ACC112 (cell line): ENCODE results near the gene SMIM5.

Experiments
- H2AFZ ChIP-seq: fragments of 200-600 bp; sonication (generic); one replicate; pipeline ENCODE4 v1.6.0; 2017; ENCODE audit warnings: antibody characterized with exemption, low read length; ENCODE audit not compliant: unreplicated experiment
- H3K27ac ChIP-seq: fragments of 200-600 bp; sonication (generic); 2 replicates; pipeline ENCODE4 v1.5.1; 2014; ENCODE audit warnings: low read depth, mild to moderate bottlenecking, antibody characterized with exemption, low read length, moderate library complexity
- H3K27me3 ChIP-seq: fragments of 200-600 bp; sonication (generic); 2 replicates; pipeline ENCODE4 v1.6.1; 2014; ENCODE audit warnings: mild to moderate bottlenecking, antibody characterized with exemption, low read length, moderate library complexity, mixed read lengths; ENCODE audit not compliant: insufficient read depth
- H3K36me3 ChIP-seq: fragments of 200-600 bp; sonication (generic); 2 replicates; pipeline ENCODE4 v1.6.1; 2016; ENCODE audit warnings: mild to moderate bottlenecking, antibody characterized with exemption, low read length, moderate library complexity, mixed read lengths; ENCODE audit not compliant: insufficient read depth
- H3K4me1 ChIP-seq: fragments of 200-600 bp; sonication (generic); one replicate; pipeline ENCODE4 v1.6.1; 2016; ENCODE audit warnings: low read length, mixed read lengths; ENCODE audit not compliant: insufficient read depth, unreplicated experiment, control insufficient read depth
- H3K4me3 ChIP-seq: fragments of 200-600 bp; sonication (generic); 2 replicates; pipeline ENCODE4 v1.5.1; 2014; ENCODE audit warnings: mild to moderate bottlenecking, low read depth, low read length
- H3K79me2 ChIP-seq: fragments of 200-600 bp; sonication (generic); one replicate; pipeline ENCODE4 v1.6.0; 2016; ENCODE audit warnings: low read length; ENCODE audit not compliant: control insufficient read depth, unreplicated experiment, insufficient read depth

The SMIM5 gene

DNA sequence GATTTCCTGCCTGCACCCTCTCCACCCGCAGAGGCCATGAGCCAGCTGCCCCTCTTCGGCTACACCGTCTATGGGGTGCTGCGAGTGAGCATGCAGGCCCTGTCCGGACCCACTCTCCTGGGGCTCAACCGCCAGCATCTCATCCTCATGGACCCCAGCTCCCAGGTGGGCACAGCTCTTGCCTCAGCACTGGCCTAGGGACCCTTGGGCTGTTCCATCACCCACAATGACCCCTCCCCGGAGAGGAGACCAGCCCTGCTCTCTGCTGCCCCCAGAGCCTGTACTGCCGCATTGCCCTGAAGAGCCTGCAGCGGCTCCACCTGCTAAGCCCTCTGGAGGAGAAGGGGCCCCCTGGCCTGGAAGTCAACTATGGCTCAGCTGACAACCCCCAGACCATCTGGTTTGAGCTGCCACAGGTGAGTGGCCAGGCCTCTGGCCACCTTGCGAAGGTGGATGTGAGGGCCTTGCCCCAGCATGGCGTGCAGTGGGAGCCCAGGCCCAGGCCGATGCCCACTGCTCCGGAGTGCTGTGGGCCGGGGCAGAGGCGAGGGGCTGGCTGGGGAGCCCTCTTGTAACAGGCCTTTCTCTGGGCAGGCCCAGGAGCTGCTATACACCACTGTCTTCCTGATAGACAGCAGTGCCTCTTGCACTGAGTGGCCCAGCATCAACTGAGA, 7.3 kb upstream of the SMIM5 start:
- Histone ChIP-seq H3K4me1 (no peaks in the 10 kb centered on the region), H3K27me3 (no peaks in the 10 kb centered on the region), H3K27ac (no peak overlapping the region), H3K79me2 (no peaks in the 10 kb centered on the region), H3K36me3 (no peaks in the 10 kb centered on the region), H3K4me3 (no peak overlapping the region), H2AFZ (no peak overlapping the region)

DNA sequence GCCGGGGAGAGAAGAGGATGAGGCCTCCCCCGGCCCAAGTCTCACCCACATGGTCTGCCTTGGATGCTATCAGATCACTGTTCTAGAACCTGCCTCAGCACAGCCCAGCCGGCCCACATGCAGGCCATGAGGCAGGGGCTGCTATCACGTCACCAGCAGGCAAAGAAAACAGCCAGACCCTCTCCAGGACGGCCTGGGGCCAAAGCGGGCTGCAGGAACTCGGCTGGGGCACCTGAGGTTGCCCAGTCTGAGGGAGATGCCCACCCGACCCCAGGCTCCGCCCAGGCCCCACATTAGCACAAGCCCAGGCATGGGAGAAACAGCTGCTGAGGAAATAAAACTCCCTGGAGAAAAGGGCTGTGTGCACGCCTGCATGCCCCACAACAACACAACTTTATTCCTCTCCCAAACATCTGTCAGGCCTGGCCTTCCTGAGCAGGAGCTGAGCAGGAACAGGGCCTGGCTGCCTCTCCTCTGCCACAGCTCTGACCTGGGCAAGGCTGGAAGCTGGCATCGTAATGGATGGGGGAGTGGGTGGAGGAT, 6.7 kb upstream of the SMIM5 start:
- H3K36me3 ChIP-seq, result no peaks in the 10 kb centered on the region
- no peaks in the 10 kb centered on the region for H3K4me1 ChIP-seq

DNA sequence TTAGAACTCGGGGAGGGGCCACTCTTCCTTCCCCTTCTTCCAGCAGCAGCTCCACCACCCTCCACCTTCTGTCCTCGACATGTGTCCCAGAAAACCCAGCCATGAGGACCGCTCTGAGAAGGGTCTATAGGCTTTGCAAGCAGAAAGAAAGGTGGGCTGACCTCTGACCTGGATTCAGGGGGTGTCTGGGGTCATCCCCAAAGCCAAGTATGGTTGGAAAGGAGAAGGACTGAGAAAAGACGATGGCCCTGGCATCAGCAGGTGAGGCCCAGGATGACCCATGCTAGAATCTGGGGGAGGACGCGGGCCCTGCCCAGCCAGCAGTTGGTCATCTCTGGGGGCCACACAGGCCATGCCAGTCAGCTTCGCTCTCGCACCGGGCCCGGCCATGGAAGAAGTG, 6.1 kb upstream of the SMIM5 start:
- no peaks in the 10 kb centered on the region for H3K4me1 ChIP-seq
- no peaks in the 10 kb centered on the region for H3K27me3 ChIP-seq
- no peaks in the 10 kb centered on the region for H3K36me3 ChIP-seq
- H3K79me2 ChIP-seq, result no peaks in the 10 kb centered on the region
- H2AFZ ChIP-seq, result no peak overlapping the region
- H3K4me3 ChIP-seq, result no peak overlapping the region
- no peak overlapping the region for H3K27ac ChIP-seq

More for the DNA sequence above, 6.7 kb upstream of the SMIM5 start:
- Histone ChIP-seq H3K27me3 (no peaks in the 10 kb centered on the region), H3K79me2 (no peaks in the 10 kb centered on the region), H3K4me3 (no peak overlapping the region), H2AFZ (no peak overlapping the region), H3K27ac (no peak overlapping the region)

DNA sequence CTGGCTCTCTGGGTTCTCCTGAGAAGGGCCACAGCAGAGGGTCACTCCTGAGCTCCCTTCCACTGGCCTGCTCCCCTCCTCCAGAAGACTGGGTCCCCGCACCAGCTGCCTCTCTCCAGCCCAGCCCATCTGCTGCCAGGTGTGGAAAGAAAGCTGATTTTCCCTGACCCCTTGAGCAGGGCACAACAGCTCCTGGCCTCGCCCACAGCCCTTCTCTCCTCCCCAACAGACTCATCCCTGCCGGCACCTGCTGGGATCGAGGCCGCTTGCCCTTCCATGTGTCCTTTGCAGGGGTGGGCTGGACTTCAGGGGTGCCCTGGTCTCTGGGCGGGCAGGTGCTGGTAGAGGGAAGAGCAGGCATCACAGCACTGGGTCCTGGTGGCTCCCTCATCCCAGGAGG, 4.8 kb upstream of the SMIM5 start:
- Histone ChIP-seq H3K27ac (no peak overlapping the region), H3K4me3 (no peak overlapping the region), H2AFZ (no peak overlapping the region), H3K79me2 (no peaks in the 10 kb centered on the region), H3K27me3 (no peaks in the 10 kb centered on the region), H3K4me1 (peaks cover 5% of the 10 kb centered on the region), H3K36me3 (no peaks in the 10 kb centered on the region)

DNA sequence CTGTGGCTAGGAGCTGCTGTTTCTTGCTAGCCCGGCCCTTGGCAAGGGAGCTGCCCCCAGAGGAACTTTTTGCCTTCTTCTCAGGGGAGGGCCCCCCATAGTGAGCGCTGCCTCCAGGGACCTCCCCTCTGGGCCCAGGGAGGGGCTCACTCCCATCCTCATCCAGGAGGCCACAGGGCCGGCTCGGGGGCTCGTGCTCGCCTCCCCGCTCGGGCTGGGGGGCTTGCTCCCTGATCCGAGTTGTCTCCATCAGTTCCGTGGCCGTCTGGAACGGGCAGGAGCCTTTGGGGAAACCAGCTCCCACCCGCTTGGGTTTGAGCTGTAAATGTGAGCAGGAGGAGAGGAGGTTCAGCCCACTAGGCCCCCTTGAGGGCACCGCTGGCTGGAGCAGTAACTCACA, 4.1 kb upstream of the SMIM5 start:
- Histone ChIP-seq H3K27ac (no peak overlapping the region), H3K27me3 (no peaks in the 10 kb centered on the region), H3K79me2 (no peaks in the 10 kb centered on the region), H2AFZ (no peak overlapping the region), H3K36me3 (no peaks in the 10 kb centered on the region), H3K4me1 (peaks cover 11% of the 10 kb centered on the region), H3K4me3 (no peak overlapping the region)

DNA sequence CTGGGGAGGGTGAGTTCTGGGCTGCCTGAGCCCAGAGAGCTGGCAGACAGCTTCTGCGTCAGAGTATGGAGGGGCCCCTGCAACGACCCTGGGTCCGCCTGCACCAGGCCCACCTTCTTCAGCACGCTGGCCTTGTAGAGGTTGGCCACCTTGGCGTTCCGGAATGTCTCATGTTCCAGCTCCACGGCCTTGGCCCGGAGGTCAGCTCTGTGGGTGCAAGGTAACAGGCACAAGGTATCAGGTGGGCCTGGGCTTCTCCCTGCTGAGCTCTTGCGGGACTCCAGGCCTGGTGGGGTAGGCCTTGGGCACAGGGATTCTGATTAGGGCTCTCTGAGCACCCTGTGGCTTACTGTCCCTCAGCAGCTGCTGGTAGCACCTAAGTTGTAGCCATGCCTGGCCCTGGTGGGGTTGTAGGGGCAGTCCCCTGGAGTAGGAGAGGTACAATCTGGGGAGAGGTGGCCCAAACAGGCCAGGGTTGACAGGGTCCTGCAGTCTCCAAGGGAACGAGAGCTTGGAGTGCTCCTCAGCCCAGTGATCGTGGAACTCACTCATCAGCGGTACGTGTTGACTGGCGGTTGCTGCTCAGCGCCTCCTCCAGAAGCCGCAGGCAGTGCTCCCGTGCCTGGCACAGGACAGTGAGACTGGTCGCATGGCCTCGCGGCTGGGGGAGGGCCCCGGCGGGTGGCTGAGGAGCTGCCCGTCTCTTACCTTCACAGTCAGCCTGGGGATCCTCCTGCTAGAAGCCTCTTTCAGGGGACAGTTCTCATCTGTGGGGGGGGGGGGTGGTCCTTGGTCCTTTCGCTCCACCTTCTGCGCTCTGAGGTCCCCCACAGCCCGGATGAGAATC, 2.9 kb upstream of the SMIM5 start:
- no peak overlapping the region for H2AFZ ChIP-seq
- H3K36me3 ChIP-seq, result no peaks in the 10 kb centered on the region
- peaks cover 13% of the 10 kb centered on the region for H3K4me1 ChIP-seq
- no peaks in the 10 kb centered on the region for H3K27me3 ChIP-seq
- H3K79me2 ChIP-seq, result no peaks in the 10 kb centered on the region
- no peak overlapping the region for H3K4me3 ChIP-seq
- no peak overlapping the region for H3K27ac ChIP-seq

DNA sequence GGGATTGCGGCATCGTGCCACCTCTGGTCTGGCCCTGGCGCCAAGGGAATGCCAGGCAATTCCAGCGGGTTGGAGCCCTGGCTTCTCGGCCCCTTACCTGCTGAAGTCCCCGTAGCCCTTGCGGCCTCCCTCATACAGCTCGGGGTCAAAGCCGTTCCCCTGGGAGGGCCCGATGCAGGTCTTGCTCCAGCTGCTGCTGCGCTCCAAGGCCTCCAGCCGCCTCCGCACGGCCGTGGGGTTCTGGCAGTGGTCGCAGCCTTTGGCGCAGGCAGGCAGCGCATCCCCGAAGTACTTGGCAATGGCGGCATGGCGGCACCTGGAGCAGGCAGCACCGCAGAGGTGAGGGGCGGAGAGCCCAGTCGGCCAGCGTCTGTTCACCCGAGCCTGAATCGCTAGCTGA, 1.9 kb upstream of the SMIM5 start:
- no peak overlapping the region for H3K27ac ChIP-seq
- H3K36me3 ChIP-seq, result no peaks in the 10 kb centered on the region
- no peak overlapping the region for H3K4me3 ChIP-seq

DNA sequence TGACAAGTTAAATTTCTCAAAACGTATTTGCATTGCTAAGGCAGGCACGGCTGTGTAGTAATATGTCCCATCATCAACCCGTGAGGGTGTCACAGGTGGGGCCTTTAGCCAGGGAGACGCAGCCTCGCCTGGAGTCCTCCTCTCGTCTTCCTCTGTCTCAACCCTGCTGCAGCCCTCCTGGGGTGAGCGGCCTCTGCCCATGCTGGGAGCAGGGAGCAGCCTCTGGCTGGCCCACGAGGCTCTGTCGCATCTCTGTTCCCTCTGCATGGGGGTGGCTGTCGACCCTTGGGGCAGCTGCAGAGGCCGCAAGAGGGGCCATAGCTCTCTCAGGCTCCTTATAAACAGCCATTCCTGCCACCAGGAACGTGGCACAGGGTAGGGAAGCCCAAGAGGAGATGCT, 806 bp upstream of the SMIM5 start:
- H3K79me2 ChIP-seq, result no peaks in the 10 kb centered on the region
- no peaks in the 10 kb centered on the region for H3K27me3 ChIP-seq
- no peak overlapping the region for H3K4me3 ChIP-seq
- no peaks in the 10 kb centered on the region for H3K36me3 ChIP-seq
- H2AFZ ChIP-seq, result no peak overlapping the region
- peaks cover 13% of the 10 kb centered on the region for H3K4me1 ChIP-seq
- H3K27ac ChIP-seq, result no peak overlapping the region

More for the DNA sequence above, 1.9 kb upstream of the SMIM5 start:
- peaks cover 13% of the 10 kb centered on the region for H3K4me1 ChIP-seq
- H2AFZ ChIP-seq, result no peak overlapping the region
- H3K79me2 ChIP-seq, result no peaks in the 10 kb centered on the region
- H3K27me3 ChIP-seq, result no peaks in the 10 kb centered on the region

DNA sequence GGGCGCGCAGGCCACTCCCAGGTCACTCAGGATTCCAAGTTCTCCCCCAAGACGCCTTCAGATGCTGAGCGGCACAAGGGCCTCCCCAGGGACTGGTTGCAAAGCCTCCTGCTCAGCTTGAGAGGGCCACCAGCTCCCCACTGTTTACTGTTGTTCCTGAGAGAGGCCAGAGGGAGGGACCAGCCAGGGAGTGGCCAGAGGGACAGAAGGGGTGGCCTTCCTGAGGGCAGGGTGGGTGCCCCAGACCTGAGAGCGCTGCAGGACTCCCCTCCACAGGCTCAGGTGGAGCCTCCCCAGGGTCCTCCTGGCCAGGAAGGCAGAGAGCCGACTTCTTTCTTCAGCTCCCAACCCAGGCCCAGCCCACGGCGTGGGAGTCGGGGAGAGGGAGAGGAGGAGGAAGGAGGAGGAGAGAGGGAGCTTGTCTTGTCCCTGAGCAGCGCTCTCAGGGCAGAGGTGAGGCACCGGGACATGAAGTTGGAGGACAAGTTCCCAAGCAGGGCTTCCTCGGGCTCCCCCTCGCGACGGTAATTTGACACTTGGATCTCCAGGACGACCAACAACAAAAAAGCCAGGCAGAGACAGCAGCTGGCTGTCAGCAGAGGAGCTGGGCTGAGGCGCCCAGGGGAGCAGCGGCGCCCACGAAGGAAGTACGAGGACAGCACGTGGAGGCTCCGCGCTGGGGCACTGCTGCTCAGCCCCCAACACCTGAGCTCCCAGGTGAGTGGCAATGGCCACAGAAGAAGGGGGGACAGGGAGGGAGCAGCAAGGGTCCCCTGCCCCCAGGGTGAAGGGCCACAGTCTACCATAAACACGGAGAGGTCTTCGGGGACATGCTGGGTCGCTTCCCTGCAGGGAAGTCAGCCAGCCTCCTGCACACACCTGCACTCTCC, 497 bp downstream of the SMIM5 start:
- H2AFZ ChIP-seq, result no peak overlapping the region
- H3K27ac ChIP-seq, result peak overlapping the region; percentile 37; the same call in 1 of the 2 replicates
- no peaks in the 10 kb centered on the region for H3K79me2 ChIP-seq
- no peaks in the 10 kb centered on the region for H3K27me3 ChIP-seq
- no peaks in the 10 kb centered on the region for H3K36me3 ChIP-seq
- peaks cover 13% of the 10 kb centered on the region for H3K4me1 ChIP-seq
- peak overlapping the region; percentile 14; the same call in 1 of the 2 replicates for H3K4me3 ChIP-seq

DNA sequence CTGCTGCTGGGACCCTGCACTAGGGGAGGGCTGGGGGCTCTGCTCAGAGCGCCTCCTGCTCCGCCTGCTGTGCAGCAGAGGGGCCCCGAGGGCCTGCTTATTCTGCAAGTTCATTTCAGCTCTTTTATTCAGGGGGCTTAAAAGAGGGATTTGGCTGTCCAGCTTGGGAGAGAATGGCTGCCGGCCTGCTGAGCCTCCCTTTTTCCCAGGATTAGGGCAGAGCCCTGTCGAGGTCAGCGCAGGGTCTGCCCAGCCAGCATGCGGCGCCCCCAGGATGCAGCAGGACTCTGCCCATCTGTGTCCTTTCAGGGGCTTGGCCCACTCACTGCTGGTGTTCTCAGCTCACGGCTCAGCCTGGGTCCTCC, 1.1 kb downstream of the SMIM5 start:
- peaks cover 13% of the 10 kb centered on the region for H3K4me1 ChIP-seq
- no peaks in the 10 kb centered on the region for H3K79me2 ChIP-seq
- no peak overlapping the region for H2AFZ ChIP-seq
- H3K4me3 ChIP-seq, result no peak overlapping the region
- H3K27me3 ChIP-seq, result no peaks in the 10 kb centered on the region
- H3K27ac ChIP-seq, result no peak overlapping the region
- no peaks in the 10 kb centered on the region for H3K36me3 ChIP-seq
